A549 (cell line): ENCODE data around the gene FDX2. TPM values are rescaled to one million over a fixed set of nuclear protein-coding genes. Genes with fewer than 3 reads are reported as not detected.

Experiments used
- ATAC-seq, 2 experiments: fragments of 200-7000 bp in 1 of 2; fragments of >200 bp in 1 of 2; cut with Nextera tagmentation in 1 of 2; cut with Tn5 transposase in 1 of 2; 3 replicates each; pipeline versions ENCODE4 v1.8.0 to v1.9.1; 2018 to 2020; ENCODE audit warnings: mild to moderate bottlenecking in 1 of 2, moderate library complexity in 1 of 2
- CTCF ChIA-PET: fragments of 300-600 bp; sonication (Branson Sonifier 250); formaldehyde crosslinking; extraction: SDS; loops from one replicate; lab custom pipeline; 2021; ENCODE audit warnings: antibody characterized with exemption, inconsistent platforms; lab: Yijun Ruan, JAX
- POLR2A ChIA-PET: fragments of 350-600 bp; formaldehyde crosslinking; extraction: SDS; loops from one replicate; lab custom pipeline; 2021; ENCODE audit warnings: antibody characterized with exemption, inconsistent platforms; lab: Yijun Ruan, JAX
- DNase-seq, 2 experiments: peaks; one replicate each; pipeline versions ENCODE4 v3.0.0 to v3.0.0-alpha.2; 2011 to 2016; ENCODE audit warnings: low read depth in 1 of 2, low spot score in 1 of 2
- FAIRE-seq: peaks from 2 replicates; lab custom pipeline; 2011; peaks lifted over from hg19 to GRCh38; lab: Jason Lieb, UNC
- H3K27ac ChIP-seq, 2 experiments: fragments of >200 bp; sonication (Bioruptor Twin); formaldehyde crosslinking; 3 replicates each; pipeline ENCODE4 v1.5.1; 2016 to 2017
- H3K4me1 ChIP-seq: fragments of >200 bp; sonication (Bioruptor Twin); formaldehyde crosslinking; 3 replicates; pipeline ENCODE4 v1.6.1; 2016
- H3K4me2 ChIP-seq: fragments of >200 bp; sonication (Bioruptor Twin); formaldehyde crosslinking; 3 replicates; pipeline ENCODE4 v1.6.1; 2016
- H3K4me3 ChIP-seq: fragments of >200 bp; sonication (Bioruptor Twin); formaldehyde crosslinking; 3 replicates; pipeline ENCODE4 v1.5.1; 2016
- H3K9me3 ChIP-seq: fragments of >200 bp; sonication (Bioruptor Twin); formaldehyde crosslinking; 3 replicates; pipeline ENCODE4 v1.6.1; 2016
- ATOH8 ChIP-seq: fragments of 250-450 bp; sonication (Bioruptor Pico); IDR thresholded peaks from 2 replicates; pipeline ENCODE4 v1.5.0; 2020; ENCODE audit warnings: low read depth, mild to moderate bottlenecking, moderate library complexity
- CBX8 ChIP-seq: fragments of 200-600 bp; sonication (generic); IDR thresholded peaks from 2 replicates; pipeline ENCODE4 v1.6.1; 2016
- CHD4 ChIP-seq: fragments of 200-600 bp; sonication (generic); IDR thresholded peaks from 2 replicates; pipeline ENCODE4 v1.6.1; 2016; ENCODE audit warnings: antibody characterized with exemption, mild to moderate bottlenecking, borderline replicate concordance
- E2F6 ChIP-seq: IDR thresholded peaks from 2 replicates; pipeline ENCODE4 v1.6.1; 2012; ENCODE audit warnings: low read depth, borderline replicate concordance
- EHF ChIP-seq: fragments of 250-450 bp; sonication (Bioruptor Pico); IDR thresholded peaks from 2 replicates; pipeline ENCODE4 v1.5.0; 2020; ENCODE audit warnings: mild to moderate bottlenecking
- EHMT2 ChIP-seq: fragments of 200-600 bp; sonication (generic); IDR thresholded peaks from 2 replicates; pipeline ENCODE4 v1.6.1; 2016; ENCODE audit warnings: antibody characterized with exemption, low read depth, mild to moderate bottlenecking, moderate library complexity
- FOSL2 ChIP-seq, 2 experiments: fragments of 450-650 bp in 1 of 2; fragments of >200 bp in 1 of 2; sonication (Bioruptor Twin) in 1 of 2; formaldehyde crosslinking; IDR thresholded peaks; 2 replicates each; pipeline versions ENCODE4 v1.5.0 to v1.6.1; 2016 to 2020; ENCODE audit warnings: mild to moderate bottlenecking in 1 of 2, moderate library complexity in 1 of 2
- HDAC2 ChIP-seq: fragments of 200-600 bp; sonication (generic); IDR thresholded peaks from 2 replicates; pipeline ENCODE4 v1.6.1; 2016
- HMGXB4 ChIP-seq: fragments of 250-450 bp; sonication (Bioruptor Pico); IDR thresholded peaks from 2 replicates; pipeline ENCODE4 v1.5.0; 2021; ENCODE audit warnings: mild to moderate bottlenecking, moderate library complexity, borderline replicate concordance
- HOXA7 ChIP-seq: fragments of 250-450 bp; sonication (Bioruptor Pico); IDR thresholded peaks from 2 replicates; pipeline ENCODE4 v1.5.0; 2020; ENCODE audit warnings: mild to moderate bottlenecking, moderate library complexity
- HOXB13 ChIP-seq: fragments of 250-450 bp; sonication (Bioruptor Pico); IDR thresholded peaks from 2 replicates; pipeline ENCODE4 v1.5.0; 2020; ENCODE audit warnings: low read depth, mild to moderate bottlenecking, moderate library complexity
- MAX ChIP-seq: IDR thresholded peaks from 2 replicates; pipeline ENCODE4 v1.6.1; 2012
- MAZ ChIP-seq: fragments of 150-350 bp; IDR thresholded peaks from 2 replicates; pipeline ENCODE4 v1.6.1; 2014; ENCODE audit warnings: antibody characterized with exemption, low read depth, low read length, borderline replicate concordance
- RCOR1 ChIP-seq: fragments of 150-350 bp; IDR thresholded peaks from 2 replicates; pipeline ENCODE4 v1.6.1; 2014; ENCODE audit warnings: antibody characterized with exemption, low read length, low read depth
- RFX5 ChIP-seq: fragments of 450-650 bp; IDR thresholded peaks from 2 replicates; pipeline ENCODE4 v1.7.1; 2014; ENCODE audit warnings: antibody characterized with exemption, mild to moderate bottlenecking, moderate library complexity
- RNF2 ChIP-seq: fragments of 200-600 bp; sonication (generic); IDR thresholded peaks from 2 replicates; pipeline ENCODE4 v1.6.1; 2016; ENCODE audit warnings: low read depth, mild to moderate bottlenecking, antibody characterized with exemption, moderate library complexity, borderline replicate concordance
- TP53 ChIP-seq: fragments of 250-450 bp; sonication (Bioruptor Pico); IDR thresholded peaks from 2 replicates; pipeline ENCODE4 v1.5.0; 2021; ENCODE audit warnings: mild to moderate bottlenecking, moderate library complexity
- USF2 ChIP-seq: fragments of 450-650 bp; IDR thresholded peaks from 2 replicates; pipeline ENCODE4 v1.6.1; 2014; ENCODE audit warnings: antibody characterized with exemption
- ZC3H11A ChIP-seq: fragments of 450-650 bp; IDR thresholded peaks from 2 replicates; pipeline ENCODE4 v1.6.1; 2014; ENCODE audit warnings: antibody characterized with exemption, mild to moderate bottlenecking
- ZFP36 ChIP-seq: fragments of 450-650 bp; IDR thresholded peaks from 2 replicates; pipeline ENCODE4 v1.6.1; 2014; ENCODE audit warnings: borderline replicate concordance; ENCODE audit not compliant: partially characterized antibody
- ZNF302 ChIP-seq: fragments of 250-450 bp; sonication (Bioruptor Pico); IDR thresholded peaks from 2 replicates; pipeline ENCODE4 v1.9.0; 2021; ENCODE audit warnings: inconsistent platforms, mild to moderate bottlenecking, moderate library complexity
- WGBS: methylation state at CpG from one replicate; pipeline ENCODE4 v1.1.6; 2017; ENCODE audit errors: missing lambda C conversion rate; 5-methylcytosine and 5-hydroxymethylcytosine counted together
- polyA plus RNA-seq, 4 experiments: library from polyadenylated mRNA; depleted of rRNA in 3 of 4; stranded (reverse); fragments of >200 nt; fragmentation: RNase III in 1 of 4; extraction: RNeasy Plus Mini Kit Qiagen cat#74134 plus additional on column Dnase treatment in 1 of 4; gene quantifications; 2 replicates in 3 of 4; 3 replicates in 1 of 4; pipeline ENCODE4 v1.2.3, GENCODE V29; 2011 to 2017

Gene FDX2
- polyA plus RNA-seq, 2 of the 4 experiments (the other 2 are of a cell fraction): 9.9 to 23.5 TPM

- WGBS: 79% methylated on average over 27 of the region's 58 CpGs
- ATAC-seq: no peak
These were observed 19.8 kb downstream of the FDX2 start for GRCh38 chr19:10295847-10296591.

GRCh38 chr19:10295305-10295846, 20.4 kb downstream of the FDX2 start:
- DNase-seq: peak in 1 of 2 experiments; percentile 61
- Histone ChIP-seq H3K4me2 (peak overlapping the region; percentile 77), H3K4me3 (peak overlapping the region; percentile 47), H3K9me3 (no peaks in the 10 kb centered on the region), H3K4me1 (peaks cover 12% of the 10 kb centered on the region), H3K27ac (peak overlapping the region; percentile 47 to 50; a peak in 5 of 6 replicates)
- CTCF ChIA-PET: interaction anchor here (1.4 to 1.6 kb wide), 2 partner anchors 13 to 26 kb away, joined by 3 to 5 read pairs; no protein-coding TSS in a partner anchor
- POLR2A ChIA-PET: no interaction called here
- no peak for FAIRE-seq
- ATAC-seq: peak; percentile 52 to 58
- TF ChIP-seq MAX (peak; percentile 58), HDAC2 (no peak), USF2 (no peak), EHF (CRISPR knock-in tag) (no peak), E2F6 (peak; percentile 18; the same call in 1 of the 2 replicates)
- 13% methylated on average over 10 of the region's 48 CpGs for WGBS

More at GRCh38 chr19:10295847-10296591, 19.8 kb downstream of the FDX2 start:
- peak overlapping the region; percentile 47 for H3K4me3 ChIP-seq
- DNase-seq: no peak
- ChIA-PET POLR2A (no interaction called here), CTCF (interaction anchor here (1.4 to 1.6 kb wide), 2 partner anchors 12 to 27 kb away, joined by 3 to 5 read pairs; no protein-coding TSS in a partner anchor)
- peak overlapping the region; percentile 47 to 50; a peak in 5 of 6 replicates for H3K27ac ChIP-seq
- H3K4me1 ChIP-seq: peaks cover 6% of the 10 kb centered on the region
- H3K9me3 ChIP-seq: no peaks in the 10 kb centered on the region
- TF ChIP-seq MAZ (no peak), RNF2 (no peak)
- peak overlapping the region; percentile 77 for H3K4me2 ChIP-seq
- no peak for FAIRE-seq

- WGBS: 96% methylated on average over 14 of the region's 25 CpGs
These were observed 21.5 kb downstream of the FDX2 start for GRCh38 chr19:10294368-10294697.

More at GRCh38 chr19:10294368-10294697, 21.5 kb downstream of the FDX2 start:
- no peak for ATAC-seq
- Histone ChIP-seq H3K27ac (no peak overlapping the region), H3K4me2 (no peak overlapping the region), H3K9me3 (no peaks in the 10 kb centered on the region), H3K4me3 (no peak overlapping the region), H3K4me1 (peaks cover 16% of the 10 kb centered on the region)
- CTCF ChIA-PET: interaction anchor here (1.1 to 1.3 kb wide), 2 partner anchors 25 to 94 kb away, joined by 3 to 5 read pairs; no protein-coding TSS in a partner anchor
- POLR2A ChIA-PET: interaction anchor here (0.5 kb wide), 1 partner anchor 133 kb away, joined by 4 read pairs; no protein-coding TSS in a partner anchor
- no peak for DNase-seq
- TF ChIP-seq ATOH8: no peak
- TF ChIP-seq EHMT2: no peak
- no peak for TF ChIP-seq ZFP36
- no peak for TF ChIP-seq CBX8
- no peak for TF ChIP-seq TP53 (CRISPR knock-in tag)
- TF ChIP-seq ZNF302: no peak
- no peak for TF ChIP-seq ZC3H11A
- TF ChIP-seq HMGXB4 (CRISPR knock-in tag): no peak
- TF ChIP-seq HOXB13 (CRISPR knock-in tag): no peak
- TF ChIP-seq HOXA7 (CRISPR knock-in tag): no peak
- no peak for TF ChIP-seq RCOR1
- TF ChIP-seq RFX5: no peak
- TF ChIP-seq CHD4: no peak
- no peak for TF ChIP-seq FOSL2 (IDR thresholded peaks at IDR 0.05)
- no peak for TF ChIP-seq FOSL2 (CRISPR knock-in tag; IDR thresholded peaks at IDR 0.05)
- FAIRE-seq: no peak
